ENCODE measurements around the gene HDDC3.

GRCh38 chr15:90936823-90937222 is 4.5 kb upstream of the HDDC3 start:
- TF ChIP-seq CTCF (conservative IDR thresholded peaks at IDR 0.05 in 1 of 2, IDR thresholded peaks at IDR 0.05 in 1 of 2; ENCODE audit: low read depth in 1 of 2, low read length in 2 of 2) (no peak), EZH2 (IDR thresholded peaks at IDR 0.05; ENCODE audit: low read length, missing control alignments) (no peak)
